GM23338 (cell line): ENCODE measurements around the gene SOCS2. TPM values are rescaled to one million over a fixed set of nuclear protein-coding genes. Genes with fewer than 3 reads are reported as not detected.

Experiments
- ATAC-seq: fragments of 200-7000 bp; cut with Tn5 transposase; 3 replicates; pipeline ENCODE4 v1.9.1; 2020
- DNase-seq: peaks from one replicate; pipeline ENCODE4 v3.0.0-alpha.2; 2015; ENCODE audit warnings: low spot score
- H2AFZ ChIP-seq: fragments of 200-600 bp; sonication (generic); 2 replicates; pipeline ENCODE4 v1.8.0; 2016; ENCODE audit warnings: antibody characterized with exemption, mild to moderate bottlenecking, moderate library complexity
- H3F3A ChIP-seq: fragments of 200-600 bp; sonication (generic); replicated peaks from 2 replicates; pipeline ENCODE4 v1.8.0; 2017; ENCODE audit warnings: antibody characterized with exemption, mixed run types, low read depth
- H3K27ac ChIP-seq: fragments of 200-600 bp; sonication (generic); 2 replicates; pipeline ENCODE4 v1.6.1; 2016; ENCODE audit warnings: low read depth
- H3K27me3 ChIP-seq: fragments of 200-600 bp; sonication (generic); 2 replicates; pipeline ENCODE4 v1.8.0; 2016; ENCODE audit warnings: mild to moderate bottlenecking, mixed run types, moderate library complexity; ENCODE audit not compliant: insufficient read depth
- H3K36me3 ChIP-seq: fragments of 200-600 bp; sonication (generic); 2 replicates; pipeline ENCODE4 v1.8.0; 2016; ENCODE audit warnings: mild to moderate bottlenecking; ENCODE audit not compliant: insufficient read depth
- H3K4me1 ChIP-seq: fragments of 200-600 bp; sonication (generic); 2 replicates; pipeline ENCODE4 v1.8.0; 2016; ENCODE audit warnings: mild to moderate bottlenecking, moderate library complexity; ENCODE audit not compliant: insufficient read depth
- H3K4me2 ChIP-seq: fragments of 200-600 bp; sonication (generic); 2 replicates; pipeline ENCODE4 v1.7.1; 2017; ENCODE audit warnings: mixed run types
- H3K4me3 ChIP-seq: fragments of 200-600 bp; sonication (generic); 2 replicates; pipeline ENCODE4 v1.6.1; 2016; ENCODE audit warnings: mixed run types
- H3K79me2 ChIP-seq: fragments of 200-600 bp; sonication (generic); replicated peaks from 2 replicates; pipeline ENCODE4 v1.8.0; 2017; ENCODE audit warnings: mild to moderate bottlenecking; ENCODE audit not compliant: insufficient read depth
- H3K9me2 ChIP-seq: fragments of 200-600 bp; sonication (generic); 2 replicates; pipeline ENCODE4 v1.8.0; 2017; ENCODE audit not compliant: insufficient read depth
- H4K20me1 ChIP-seq: fragments of 200-600 bp; sonication (generic); replicated peaks from 2 replicates; pipeline ENCODE4 v1.8.0; 2017; ENCODE audit warnings: mild to moderate bottlenecking; ENCODE audit not compliant: insufficient read depth
- H3K27ac Mint-ChIP-seq: 2 replicates; pipeline ENCODE4 v1.8.0; 2020; ENCODE audit warnings: inconsistent platforms, mild to moderate bottlenecking, moderate library complexity, mixed read lengths
- H3K27me3 Mint-ChIP-seq: 3 replicates; pipeline ENCODE4 v1.8.0; 2022; ENCODE audit warnings: low read depth, mild to moderate bottlenecking, moderate library complexity, mixed read lengths, inconsistent platforms; ENCODE audit not compliant: insufficient read depth, poor library complexity
- H3K36me3 Mint-ChIP-seq: 3 replicates; pipeline ENCODE4 v1.8.0; 2021; ENCODE audit warnings: low read depth, mild to moderate bottlenecking, inconsistent platforms, moderate library complexity, mixed read lengths
- H3K4me1 Mint-ChIP-seq: 3 replicates; pipeline ENCODE4 v1.8.0; 2020; ENCODE audit warnings: mild to moderate bottlenecking, inconsistent platforms, mixed read lengths
- H3K4me3 Mint-ChIP-seq: 3 replicates; pipeline ENCODE4 v1.8.0; 2021; ENCODE audit warnings: moderate library complexity, mild to moderate bottlenecking, inconsistent platforms, mixed read lengths
- H3K9me3 Mint-ChIP-seq: 3 replicates; pipeline ENCODE4 v1.8.0; 2020; ENCODE audit warnings: moderate library complexity, mild to moderate bottlenecking, inconsistent platforms, mixed read lengths
- REST ChIP-seq: IDR thresholded peaks from one replicate; pipeline ENCODE4 v1.6.1; 2018; ENCODE audit warnings: antibody characterized with exemption; ENCODE audit not compliant: unreplicated experiment
- ZNF462 ChIP-seq: fragments of 250-450 bp; sonication (Bioruptor Pico); IDR thresholded peaks from 2 replicates; pipeline ENCODE4 v1.5.0; 2020; ENCODE audit warnings: mild to moderate bottlenecking, moderate library complexity
- polyA plus RNA-seq: library from polyadenylated mRNA; unstranded; fragments of >200 nt; fragmentation: Nextera tagmentation; extraction: Ambion mirVana; gene quantifications from 2 replicates; pipeline ENCODE4 v1.2.1, GENCODE V29; 2016
- total RNA-seq: library from RNA; depleted of rRNA; stranded (reverse); fragments of >200 nt; shearing (Covaris generic); gene quantifications from 2 replicates; pipeline ENCODE4 v1.2.3, GENCODE V29; 2014

SOCS2 gene
- total and polyA plus RNA-seq, 2 experiments from 2014 or later = 15.5 to 32.4 TPM

GRCh38 chr12:93609281-93610192 is 37.1 kb downstream of the SOCS2 start:
- H3K9me3 Mint-ChIP-seq = no peaks in the 10 kb centered on the region
- H3K27ac Mint-ChIP-seq = no peak overlapping the region

More at GRCh38 chr12:93609281-93610192, 37.1 kb downstream of the SOCS2 start:
- Mint-ChIP-seq H3K4me3 (no peak overlapping the region), H3K27me3 (no peaks in the 10 kb centered on the region), H3K36me3 (no peaks in the 10 kb centered on the region), H3K4me1 (peaks cover 26% of the 10 kb centered on the region)
- ATAC-seq = peak; percentile 25; the same call in 1 of the 3 replicates
- Histone ChIP-seq H2AFZ (peak overlapping the region; percentile 4; the same call in 1 of the 2 replicates), H3K36me3 (no peaks in the 10 kb centered on the region), H3K4me3 (no peak overlapping the region), H3K27ac (no peak overlapping the region), H3K4me2 (peak overlapping the region; percentile 59; the same call in 1 of the 2 replicates), H3K4me1 (peaks cover 20% of the 10 kb centered on the region), H4K20me1 (no peaks in the 10 kb centered on the region), H3F3A (no peaks in the 10 kb centered on the region), H3K9me2 (no peaks in the 10 kb centered on the region), H3K79me2 (no peaks in the 10 kb centered on the region), H3K27me3 (no peaks in the 10 kb centered on the region)
- DNase-seq = no peak
- TF ChIP-seq REST (no peak), ZNF462 (CRISPR knock-in tag) (peak; percentile 79)
